B cell (primary cell): Measurements from ENCODE around the gene CAMK1D. TPM values are rescaled to one million over a fixed set of nuclear protein-coding genes. Genes with fewer than 3 reads are reported as not detected.

Experiments used
- ATAC-seq: fragments of 200-7000 bp; cut with Tn5 transposase; one replicate; pipeline ENCODE4 v1.10.0; 2021; ENCODE audit warnings: low read depth, mild to moderate bottlenecking, moderate number of reproducible peaks, moderate library complexity
- CTCF ChIA-PET: fragments of 350-600 bp; sonication (Branson Sonifier 250); formaldehyde crosslinking; loops from one replicate; lab custom pipeline; 2021; ENCODE audit warnings: antibody characterized with exemption, inconsistent platforms; lab: Charles Lee
- POLR2A ChIA-PET: fragments of 350-600 bp; sonication (Branson Sonifier 250); formaldehyde crosslinking; loops from one replicate; lab custom pipeline; 2021; ENCODE audit warnings: antibody characterized with exemption; lab: Charles Lee
- DNase-seq: peaks from one replicate; pipeline ENCODE4 v3.0.0; 2013
- H2AFZ ChIP-seq: 2 replicates; pipeline ENCODE4 v1.6.1; 2012; ENCODE audit warnings: mild to moderate bottlenecking, low read depth, low read length; ENCODE audit not compliant: insufficient read depth, poor library complexity, severe bottlenecking
- H3K27ac ChIP-seq, 2 donors: 1 replicate in 1 of 2; 2 replicates in 1 of 2; pipeline ENCODE4 v1.5.1; 2012 to 2013; ENCODE audit warnings: low read length in 2 of 2, mild to moderate bottlenecking in 2 of 2, moderate library complexity in 1 of 2
- H3K27me3 ChIP-seq, 4 experiments: fragments of 200-600 bp in 1 of 4; sonication (generic) in 1 of 4; replicated peaks in 1 of 4; 1 replicate in 2 of 4; 2 replicates in 2 of 4; pipeline versions ENCODE4 v1.6.1 to v1.7.0; 2013 to 2016; ENCODE audit warnings: low read length in 3 of 4, mild to moderate bottlenecking in 2 of 4, mixed read lengths in 1 of 4, moderate library complexity in 1 of 4; ENCODE audit not compliant: insufficient read depth in 4 of 4, control insufficient read depth in 3 of 4; ENCODE audit errors: control extremely low read depth in 1 of 4
- H3K36me3 ChIP-seq, 2 experiments: replicated peaks in 1 of 2; 1 replicate in 1 of 2; 2 replicates in 1 of 2; pipeline versions ENCODE4 v1.6.1 to v1.7.1; 2013; ENCODE audit warnings: low read length in 1 of 2; ENCODE audit not compliant: insufficient read depth in 2 of 2, control insufficient read depth in 1 of 2; ENCODE audit errors: control extremely low read depth in 1 of 2, extremely low read depth in 1 of 2
- H3K4me1 ChIP-seq, 2 donors: fragments of 200-600 bp in 1 of 2; sonication (generic) in 1 of 2; 1 replicate in 1 of 2; 2 replicates in 1 of 2; pipeline versions ENCODE4 v1.5.1 to v1.6.1; 2013 to 2017; ENCODE audit warnings: low read length in 2 of 2; ENCODE audit not compliant: control insufficient read depth in 2 of 2, insufficient read depth in 2 of 2
- H3K4me2 ChIP-seq: replicated peaks from 2 replicates; pipeline ENCODE3; 2012; ENCODE audit warnings: mild to moderate bottlenecking, low read depth, low read length; ENCODE audit not compliant: poor library complexity, severe bottlenecking
- H3K4me3 ChIP-seq, 5 experiments: fragments of 200-600 bp in 1 of 5; sonication (generic) in 1 of 5; 1 replicate in 3 of 5; 2 replicates in 2 of 5; pipeline versions ENCODE4 v1.5.1 to v1.7.0; 2011 to 2016; ENCODE audit warnings: low read length in 4 of 5, mild to moderate bottlenecking in 4 of 5, low read depth in 2 of 5, control low read depth in 1 of 5, moderate library complexity in 1 of 5; ENCODE audit not compliant: insufficient read depth in 1 of 5; ENCODE audit errors: control extremely low read depth in 1 of 5, extremely low read depth in 1 of 5
- H3K79me2 ChIP-seq: fragments of 200-600 bp; sonication (generic); one replicate; pipeline ENCODE4 v1.6.0; 2016; ENCODE audit warnings: low read length; ENCODE audit not compliant: control insufficient read depth, insufficient read depth
- H3K9ac ChIP-seq: fragments of 200-600 bp; sonication (generic); 2 replicates; pipeline ENCODE4 v1.6.1; 2017; ENCODE audit warnings: mild to moderate bottlenecking, low read length, moderate library complexity
- H3K9me3 ChIP-seq, 3 donors: one replicate each; pipeline versions ENCODE4 v1.6.1 to v1.7.1; 2013; ENCODE audit warnings: low read length in 2 of 3; ENCODE audit not compliant: control insufficient read depth in 2 of 3, insufficient read depth in 1 of 3; ENCODE audit errors: control extremely low read depth in 1 of 3
- H4K20me1 ChIP-seq: 2 replicates; pipeline ENCODE4 v1.6.0; 2012; ENCODE audit warnings: mild to moderate bottlenecking, low read length; ENCODE audit not compliant: insufficient read depth, control insufficient read depth, poor library complexity, severe bottlenecking
- H3K27ac Mint-ChIP-seq: one replicate; pipeline ENCODE4 v1.8.0; 2021; ENCODE audit warnings: mixed read lengths
- H3K27me3 Mint-ChIP-seq: one replicate; pipeline ENCODE4 v1.8.0; 2021; ENCODE audit warnings: mixed read lengths
- H3K4me1 Mint-ChIP-seq: one replicate; pipeline ENCODE4 v1.8.0; 2021; ENCODE audit warnings: mixed read lengths
- H3K4me3 Mint-ChIP-seq: one replicate; pipeline ENCODE4 v1.8.0; 2021; ENCODE audit warnings: mixed read lengths
- H3K9me3 Mint-ChIP-seq: one replicate; pipeline ENCODE4 v1.8.0; 2022; ENCODE audit warnings: mixed read lengths; ENCODE audit not compliant: insufficient read depth
- CTCF ChIP-seq: fragments of 200-600 bp; IDR thresholded peaks from one replicate; pipeline ENCODE4 v1.8.0; 2022; ENCODE audit warnings: antibody characterized with exemption, mild to moderate bottlenecking
- EZH2 ChIP-seq: IDR thresholded peaks from 2 replicates; pipeline ENCODE4 v1.6.1; 2012; ENCODE audit warnings: borderline replicate concordance, low read depth, mild to moderate bottlenecking, moderate library complexity, low read length; ENCODE audit not compliant: insufficient read depth, poor library complexity, severe bottlenecking
- WGBS: methylation state at CpG from one replicate; pipeline ENCODE4 v1.1.5; 2013; ENCODE audit warnings: missing lambda C conversion rate; ENCODE audit not compliant: insufficient coverage; 5-methylcytosine and 5-hydroxymethylcytosine counted together
- intact Hi-C: fragments of 100-400 bp; cut with micrococcal nuclease; formaldehyde crosslinking; loops from one replicate; pipeline ENCODE4 v1.10.0; 2022
- polyA plus RNA-seq: library from polyadenylated mRNA; depleted of rRNA; stranded (reverse); fragments of >200 nt; gene quantifications from 2 replicates; pipeline ENCODE4 v1.2.3, GENCODE V29; 2012
- total RNA-seq, 2 donors: library from RNA; stranded (reverse); fragments of 120-200 nt in 1 of 2; gene quantifications; 1 replicate in 1 of 2; 2 replicates in 1 of 2; pipeline versions ENCODE4 v1.2.3 to v1.2.4, GENCODE V29; 2013 to 2022

The CAMK1D gene
- total and polyA plus RNA-seq, 2 donors (not counting 1 experiment from before 2014, with no cell fraction given) = 34.1 to 69.7 TPM

DNA sequence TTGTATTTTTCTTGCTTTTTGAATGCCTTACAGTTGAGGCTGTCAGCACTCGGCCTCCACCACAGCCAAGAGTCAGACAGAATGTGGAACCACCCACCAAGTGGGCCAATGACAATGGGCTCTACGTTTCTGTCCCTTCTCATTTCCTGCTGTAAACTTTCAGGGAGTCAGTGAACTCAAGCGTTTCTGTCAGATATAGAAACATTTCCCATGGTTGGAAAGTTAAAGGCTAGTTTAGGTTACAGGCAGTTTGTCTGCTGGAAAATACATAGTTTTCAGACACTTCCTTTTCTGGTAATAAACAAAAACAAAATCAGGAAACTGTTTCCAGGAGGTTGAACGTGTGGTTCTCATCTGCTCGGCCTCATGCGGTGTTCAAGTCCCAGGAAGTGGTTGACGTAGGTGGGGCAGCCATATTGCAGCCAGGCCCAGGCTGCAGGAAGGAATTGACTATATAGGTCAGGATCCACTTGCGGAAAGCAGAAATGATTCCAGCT, 245.1 kb downstream of the CAMK1D start:
- Histone ChIP-seq H3K27me3 (no peaks in the 10 kb centered on the region), H4K20me1 (peaks cover 62% of the 10 kb centered on the region), H3K79me2 (peaks cover 93% of the 10 kb centered on the region), H2AFZ (no peak overlapping the region), H3K4me2 (peak overlapping the region; percentile 3), H3K36me3 (peaks cover 0 to 15% of the 10 kb centered on the region in 2 experiments), H3K9ac (no peak overlapping the region), H3K4me1 (peaks cover 9 to 10% of the 10 kb centered on the region in 2 donors), H3K27ac (peak overlapping the region in 1 of 2 donors; percentile 40), H3K9me3 (peaks cover 0 to 13% (median 0%) of the 10 kb centered on the region in 3 donors), H3K4me3 (no peak overlapping the region)
- 26% methylated on average over 7 of the region's 8 CpGs for WGBS
- CTCF ChIA-PET = no interaction called here
- intact Hi-C loops = no loop called here
- POLR2A ChIA-PET = no interaction called here
- Mint-ChIP-seq H3K27me3 (no peaks in the 10 kb centered on the region), H3K27ac (peak overlapping the region; percentile 79), H3K4me3 (peak overlapping the region; percentile 32), H3K4me1 (peaks cover 49% of the 10 kb centered on the region), H3K9me3 (peaks cover 2% of the 10 kb centered on the region)
- DNase-seq = no peak
- ATAC-seq = peak; percentile 54
- TF ChIP-seq CTCF = no peak
- TF ChIP-seq EZH2 = no peak

GRCh38 chr10:12595936-12596576, 246.7 kb downstream of the CAMK1D start:
- no peak overlapping the region for H3K4me2 ChIP-seq
- 100% methylated on average over 1 of the region's 2 CpGs for WGBS
- H2AFZ ChIP-seq = no peak overlapping the region
- no peaks in the 10 kb centered on the region for H3K27me3 Mint-ChIP-seq
- peaks cover 0 to 13% (median 0%) of the 10 kb centered on the region in 3 donors for H3K9me3 ChIP-seq
- POLR2A ChIA-PET = interaction anchor here (0.6 kb wide), 1 partner anchor 895 kb away, joined by 4 read pairs; no protein-coding TSS in a partner anchor
- no peak overlapping the region for H3K4me3 ChIP-seq
- DNase-seq (no peak), ATAC-seq (no peak)
- TF ChIP-seq CTCF (no peak), EZH2 (no peak)
- H3K27me3 ChIP-seq = no peaks in the 10 kb centered on the region
- H3K27ac Mint-ChIP-seq = no peak overlapping the region
- H3K9ac ChIP-seq = no peak overlapping the region
- CTCF ChIA-PET = no interaction called here
- H3K36me3 ChIP-seq = peaks cover 0 to 16% of the 10 kb centered on the region in 2 experiments
- H4K20me1 ChIP-seq = peaks cover 66% of the 10 kb centered on the region
- intact Hi-C loops = no loop called here
- peaks cover 9 to 10% of the 10 kb centered on the region in 2 donors for H3K4me1 ChIP-seq
- H3K79me2 ChIP-seq = peaks cover 93% of the 10 kb centered on the region
- no peak overlapping the region for H3K27ac ChIP-seq
- H3K4me1 Mint-ChIP-seq = peaks cover 45% of the 10 kb centered on the region
- H3K9me3 Mint-ChIP-seq = peaks cover 2% of the 10 kb centered on the region
- H3K4me3 Mint-ChIP-seq = no peak overlapping the region
